ENCODE results near the gene KLHL29. TPM values are rescaled to one million over a fixed set of nuclear protein-coding genes. Genes with fewer than 3 reads are reported as not detected.
A peak's percentile ranks its signal among the peaks of the same experiment; 100 is the strongest.

KLHL29 gene
- total RNA-seq, 1 experiment from 2014 or later: 12.2 TPM

DNA sequence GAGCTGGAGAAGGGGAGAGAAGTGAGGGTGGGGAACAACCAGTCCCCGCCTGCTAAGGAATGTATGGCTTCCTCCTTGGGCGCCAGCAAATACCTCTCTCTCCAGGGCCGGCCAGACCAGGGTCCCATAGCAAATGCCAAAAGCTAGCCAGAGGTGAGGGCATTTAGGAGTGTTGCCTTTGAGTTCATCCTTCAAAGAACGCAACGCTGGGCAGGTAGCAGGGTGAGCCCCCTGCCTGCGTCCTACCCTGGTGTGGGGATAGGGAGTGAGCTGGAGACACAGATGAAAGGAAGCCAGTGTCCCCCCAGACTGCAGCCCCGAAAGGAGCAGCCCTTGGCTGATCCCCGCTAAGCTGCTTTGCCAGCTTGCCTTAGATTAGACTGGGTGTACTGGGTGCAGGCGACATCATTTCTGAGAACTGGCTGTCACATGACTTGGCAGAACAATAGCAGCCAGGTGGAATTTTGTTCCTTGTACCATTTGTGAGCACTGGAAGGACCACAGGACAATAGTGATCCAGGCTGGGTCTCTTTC lies 40.4 kb downstream of the KLHL29 start:
- no peak for DNase-seq (ENCODE audit: low spot score)
- BruUV-seq (replicated peaks): no TSS peak
- TF ChIP-seq, protein P1, sequence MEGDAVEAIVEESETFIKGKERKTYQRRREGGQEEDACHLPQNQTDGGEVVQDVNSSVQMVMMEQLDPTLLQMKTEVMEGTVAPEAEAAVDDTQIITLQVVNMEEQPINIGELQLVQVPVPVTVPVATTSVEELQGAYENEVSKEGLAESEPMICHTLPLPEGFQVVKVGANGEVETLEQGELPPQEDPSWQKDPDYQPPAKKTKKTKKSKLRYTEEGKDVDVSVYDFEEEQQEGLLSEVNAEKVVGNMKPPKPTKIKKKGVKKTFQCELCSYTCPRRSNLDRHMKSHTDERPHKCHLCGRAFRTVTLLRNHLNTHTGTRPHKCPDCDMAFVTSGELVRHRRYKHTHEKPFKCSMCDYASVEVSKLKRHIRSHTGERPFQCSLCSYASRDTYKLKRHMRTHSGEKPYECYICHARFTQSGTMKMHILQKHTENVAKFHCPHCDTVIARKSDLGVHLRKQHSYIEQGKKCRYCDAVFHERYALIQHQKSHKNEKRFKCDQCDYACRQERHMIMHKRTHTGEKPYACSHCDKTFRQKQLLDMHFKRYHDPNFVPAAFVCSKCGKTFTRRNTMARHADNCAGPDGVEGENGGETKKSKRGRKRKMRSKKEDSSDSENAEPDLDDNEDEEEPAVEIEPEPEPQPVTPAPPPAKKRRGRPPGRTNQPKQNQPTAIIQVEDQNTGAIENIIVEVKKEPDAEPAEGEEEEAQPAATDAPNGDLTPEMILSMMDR (conservative IDR thresholded peaks at IDR 0.05; ENCODE audit: low read depth, low read length): no peak
- TF ChIP-seq EZH2 (IDR thresholded peaks at IDR 0.05; ENCODE audit: borderline replicate concordance, low read depth, low read length, poor library complexity, severe bottlenecking): no peak
- intact Hi-C loops (cut with micrococcal nuclease; ENCODE audit: unreplicated experiment): no loop called here
- CTCF ChIA-PET: no interaction called here
- Histone ChIP-seq H3K4me3 (ENCODE audit: low read depth, low read length, poor library complexity, severe bottlenecking) (no peak overlapping the region), H3K4me1 (ENCODE audit: insufficient read depth, low read length, poor library complexity, severe bottlenecking) (peaks cover 25% of the 10 kb centered on the region), H3K27me3 (replicated peaks; ENCODE audit: insufficient read depth, low read depth, low read length, poor library complexity) (no peaks in the 10 kb centered on the region), H3K27ac (ENCODE audit: low read depth, low read length, poor library complexity, severe bottlenecking) (peak overlapping the region; percentile 12), H3K36me3 (ENCODE audit: insufficient read depth, low read length, poor library complexity, severe bottlenecking) (no peaks in the 10 kb centered on the region), H3K9me3 (ENCODE audit: low read depth, low read length, poor library complexity, severe bottlenecking) (no peaks in the 10 kb centered on the region)
- POLR2A ChIA-PET (ENCODE audit: low non-redundant PET): no interaction called here

DNA sequence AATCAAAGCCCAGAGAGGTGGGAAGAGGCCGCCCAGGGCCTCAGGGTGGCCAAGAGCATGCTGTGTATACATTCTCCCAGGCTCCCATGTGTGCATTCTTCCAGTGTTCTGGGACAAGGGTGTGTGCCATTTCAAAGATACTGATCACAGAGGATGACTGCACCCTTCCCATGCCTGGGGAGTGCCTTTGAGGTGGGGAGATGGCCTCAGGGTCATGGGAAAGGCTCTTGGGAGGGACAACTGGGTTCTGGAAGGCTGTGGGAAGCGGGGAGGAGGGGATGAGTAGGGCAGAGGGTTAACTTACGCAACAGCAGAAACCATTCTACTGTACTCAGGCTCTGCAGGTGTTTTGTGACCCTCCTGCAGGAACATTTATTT lies 40.9 kb downstream of the KLHL29 start:
- Histone ChIP-seq H3K27ac (ENCODE audit: low read depth, low read length, poor library complexity, severe bottlenecking) (no peak overlapping the region), H3K4me3 (ENCODE audit: low read depth, low read length, poor library complexity, severe bottlenecking) (no peak overlapping the region), H3K9me3 (ENCODE audit: low read depth, low read length, poor library complexity, severe bottlenecking) (no peaks in the 10 kb centered on the region), H3K27me3 (replicated peaks; ENCODE audit: insufficient read depth, low read depth, low read length, poor library complexity) (no peaks in the 10 kb centered on the region), H3K4me1 (ENCODE audit: insufficient read depth, low read length, poor library complexity, severe bottlenecking) (peaks cover 25% of the 10 kb centered on the region), H3K36me3 (ENCODE audit: insufficient read depth, low read length, poor library complexity, severe bottlenecking) (no peaks in the 10 kb centered on the region)
- ChIA-PET POLR2A (ENCODE audit: low non-redundant PET) (no interaction called here), CTCF (no interaction called here)
- intact Hi-C loops (cut with micrococcal nuclease; ENCODE audit: unreplicated experiment): no loop called here
- no TSS peak for BruUV-seq (replicated peaks)
- DNase-seq (ENCODE audit: low spot score): no peak
- no peak for TF ChIP-seq EZH2 (IDR thresholded peaks at IDR 0.05; ENCODE audit: borderline replicate concordance, low read depth, low read length, poor library complexity, severe bottlenecking)
- TF ChIP-seq, protein P1 (conservative IDR thresholded peaks at IDR 0.05; ENCODE audit: low read depth, low read length): no peak

DNA sequence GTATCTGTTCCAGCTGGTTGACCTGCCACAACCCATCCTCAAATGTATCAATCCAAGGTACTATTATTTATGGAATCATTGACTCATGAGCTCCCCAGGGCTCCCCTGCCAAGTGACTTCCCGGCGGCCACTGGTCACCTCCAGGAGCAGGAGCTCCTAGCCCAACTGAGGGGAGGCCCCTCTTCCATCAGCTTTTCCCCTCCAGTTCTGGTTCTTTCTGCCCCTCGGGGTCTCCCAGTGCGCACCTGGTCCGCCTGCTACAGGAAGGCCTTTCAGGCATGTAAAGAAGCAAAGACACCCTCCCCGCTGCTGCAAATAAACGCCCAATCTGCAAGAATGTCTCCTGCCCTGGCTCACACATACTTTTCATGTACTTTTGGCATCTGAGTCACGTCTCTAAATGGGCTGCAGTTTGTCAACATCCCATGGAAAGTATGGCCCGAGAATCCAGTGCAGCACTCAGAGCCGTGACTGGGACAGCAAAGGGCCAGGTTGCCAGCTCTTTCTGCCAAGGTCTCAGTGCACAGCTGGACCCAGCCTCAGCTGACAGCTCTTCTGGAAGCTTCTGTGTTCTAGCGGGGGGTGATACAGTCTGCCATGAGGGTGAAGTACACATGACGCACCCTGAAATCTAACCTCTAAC lies 41.4 kb downstream of the KLHL29 start:
- DNase-seq (ENCODE audit: low spot score): no peak

More for the DNA sequence above, 41.4 kb downstream of the KLHL29 start:
- BruUV-seq (replicated peaks): no TSS peak
- ChIA-PET CTCF (no interaction called here), POLR2A (ENCODE audit: low non-redundant PET) (no interaction called here)
- no peak overlapping the region for H3K27ac ChIP-seq (ENCODE audit: low read depth, low read length, poor library complexity, severe bottlenecking)
- no peak for TF ChIP-seq EZH2 (IDR thresholded peaks at IDR 0.05; ENCODE audit: borderline replicate concordance, low read depth, low read length, poor library complexity, severe bottlenecking)
- TF ChIP-seq, protein P1 (conservative IDR thresholded peaks at IDR 0.05; ENCODE audit: low read depth, low read length): no peak
- intact Hi-C loops (cut with micrococcal nuclease; ENCODE audit: unreplicated experiment): no loop called here
- H3K36me3 ChIP-seq (ENCODE audit: insufficient read depth, low read length, poor library complexity, severe bottlenecking): no peaks in the 10 kb centered on the region
- H3K27me3 ChIP-seq (replicated peaks; ENCODE audit: insufficient read depth, low read depth, low read length, poor library complexity): no peaks in the 10 kb centered on the region
- peaks cover 25% of the 10 kb centered on the region for H3K4me1 ChIP-seq (ENCODE audit: insufficient read depth, low read length, poor library complexity, severe bottlenecking)
- no peaks in the 10 kb centered on the region for H3K9me3 ChIP-seq (ENCODE audit: low read depth, low read length, poor library complexity, severe bottlenecking)
- no peak overlapping the region for H3K4me3 ChIP-seq (ENCODE audit: low read depth, low read length, poor library complexity, severe bottlenecking)
